Measurements from ENCODE around the gene NFKB1.
A peak's percentile ranks its signal among the peaks of the same experiment; 100 is the strongest.
"Not testable (repeated sequence)": the region's sequence is repeated elsewhere in the genome, so short reads cannot be mapped to it uniquely, and the experiment has no call there.

The NFKB1 gene, protein sequence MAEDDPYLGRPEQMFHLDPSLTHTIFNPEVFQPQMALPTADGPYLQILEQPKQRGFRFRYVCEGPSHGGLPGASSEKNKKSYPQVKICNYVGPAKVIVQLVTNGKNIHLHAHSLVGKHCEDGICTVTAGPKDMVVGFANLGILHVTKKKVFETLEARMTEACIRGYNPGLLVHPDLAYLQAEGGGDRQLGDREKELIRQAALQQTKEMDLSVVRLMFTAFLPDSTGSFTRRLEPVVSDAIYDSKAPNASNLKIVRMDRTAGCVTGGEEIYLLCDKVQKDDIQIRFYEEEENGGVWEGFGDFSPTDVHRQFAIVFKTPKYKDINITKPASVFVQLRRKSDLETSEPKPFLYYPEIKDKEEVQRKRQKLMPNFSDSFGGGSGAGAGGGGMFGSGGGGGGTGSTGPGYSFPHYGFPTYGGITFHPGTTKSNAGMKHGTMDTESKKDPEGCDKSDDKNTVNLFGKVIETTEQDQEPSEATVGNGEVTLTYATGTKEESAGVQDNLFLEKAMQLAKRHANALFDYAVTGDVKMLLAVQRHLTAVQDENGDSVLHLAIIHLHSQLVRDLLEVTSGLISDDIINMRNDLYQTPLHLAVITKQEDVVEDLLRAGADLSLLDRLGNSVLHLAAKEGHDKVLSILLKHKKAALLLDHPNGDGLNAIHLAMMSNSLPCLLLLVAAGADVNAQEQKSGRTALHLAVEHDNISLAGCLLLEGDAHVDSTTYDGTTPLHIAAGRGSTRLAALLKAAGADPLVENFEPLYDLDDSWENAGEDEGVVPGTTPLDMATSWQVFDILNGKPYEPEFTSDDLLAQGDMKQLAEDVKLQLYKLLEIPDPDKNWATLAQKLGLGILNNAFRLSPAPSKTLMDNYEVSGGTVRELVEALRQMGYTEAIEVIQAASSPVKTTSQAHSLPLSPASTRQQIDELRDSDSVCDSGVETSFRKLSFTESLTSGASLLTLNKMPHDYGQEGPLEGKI
- 260 to 738 reads per million in 2 donors for total RNA-seq

DNA sequence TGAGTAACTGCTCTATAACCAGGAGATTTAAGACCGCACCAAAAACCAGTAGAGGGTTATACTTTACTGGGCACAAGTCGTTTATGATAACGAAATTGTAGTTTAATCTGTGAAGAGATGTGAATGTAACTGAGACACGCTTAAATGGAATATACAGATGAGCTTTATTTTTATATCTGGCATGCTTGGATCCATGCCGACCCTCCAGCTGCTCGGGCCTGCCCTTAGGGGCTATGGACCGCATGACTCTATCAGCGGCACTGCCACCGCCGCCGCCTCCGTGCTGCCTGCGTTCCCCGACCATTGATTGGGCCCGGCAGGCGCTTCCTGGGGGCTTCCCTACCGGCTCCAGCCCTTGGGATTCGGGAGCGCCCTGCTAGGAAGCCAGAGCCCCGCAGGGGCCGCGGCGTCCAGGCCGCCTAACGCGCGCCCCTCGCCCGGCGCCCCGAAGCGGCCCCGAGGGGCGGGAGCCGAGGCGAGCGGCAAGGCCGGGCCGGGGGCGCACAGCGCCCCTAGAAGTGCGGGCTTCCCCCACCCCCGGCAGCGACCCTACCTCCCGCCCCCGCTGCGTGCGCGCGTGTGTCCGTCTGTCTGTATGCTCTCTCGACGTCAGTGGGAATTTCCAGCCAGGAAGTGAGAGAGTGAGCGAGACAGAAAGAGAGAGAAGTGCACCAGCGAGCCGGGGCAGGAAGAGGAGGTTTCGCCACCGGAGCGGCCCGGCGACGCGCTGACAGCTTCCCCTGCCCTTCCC is at the start of gene NFKB1:
TSS of gene NFKB1 (plus strand) at position 664 of the 751 bp plus-strand sequence. CDS start 24,160 bp downstream, outside the sequence.
- DNase-seq, result peak; percentile 62 to 90 (median 77)

DNA sequence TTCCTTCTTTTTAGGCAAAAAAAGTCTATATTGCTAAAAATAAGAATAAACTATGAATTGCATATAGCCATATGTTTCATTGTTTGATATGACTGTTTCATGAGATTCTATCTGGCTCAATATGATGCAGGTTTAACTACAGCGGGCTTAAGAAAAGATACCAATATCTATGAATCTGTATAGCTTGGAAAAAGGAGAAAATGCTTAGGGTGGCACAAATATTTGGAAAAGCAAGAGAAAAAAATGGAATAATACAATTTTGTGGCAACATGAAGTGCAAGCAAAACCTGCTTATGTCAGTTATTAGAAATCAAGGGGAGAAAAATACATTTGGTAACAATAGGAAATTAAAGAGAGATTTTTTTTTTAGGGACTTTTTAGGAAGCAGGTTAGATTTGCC is 48.3 kb upstream of the NFKB1 start:
- no peak for DNase-seq

DNA sequence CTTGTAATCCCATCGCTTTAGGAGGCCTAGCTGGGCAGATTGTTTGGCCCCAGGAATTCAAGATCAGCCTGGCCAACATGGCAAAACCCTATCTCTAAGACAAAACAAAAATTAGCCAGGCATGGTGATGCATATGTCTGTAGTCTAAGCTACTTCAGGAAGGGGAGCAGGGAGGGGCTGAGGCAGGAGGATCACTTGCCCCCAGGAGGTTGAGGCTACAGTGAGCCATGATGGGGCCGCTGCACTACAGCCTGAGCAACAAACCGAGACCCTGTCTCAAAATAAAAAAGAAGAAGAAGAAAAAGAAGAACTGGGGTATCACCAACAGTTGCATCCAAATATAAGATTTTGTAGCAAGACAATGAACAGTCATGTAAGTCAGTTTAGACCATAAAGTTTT is 47.3 kb upstream of the NFKB1 start:
- no peak for DNase-seq

DNA sequence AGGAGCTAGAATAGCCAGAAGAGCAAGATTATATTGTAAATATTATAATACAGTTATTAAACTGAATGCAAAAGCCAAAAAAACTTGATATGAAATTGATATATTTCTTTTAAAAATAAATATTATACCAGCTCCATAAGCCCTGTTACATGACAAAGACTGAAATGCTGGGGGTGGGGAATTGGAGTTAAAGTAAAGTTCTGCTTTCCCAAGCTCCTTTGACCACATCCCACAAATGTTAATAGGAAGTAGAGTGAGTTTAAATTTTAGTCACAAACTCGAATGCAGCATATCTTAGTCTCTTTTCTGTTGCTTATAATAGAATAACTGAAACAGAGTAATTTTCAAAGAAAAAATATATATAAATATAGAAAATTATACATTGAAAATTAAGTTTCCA is 46.9 kb upstream of the NFKB1 start:
- DNase-seq, result no peak

DNA sequence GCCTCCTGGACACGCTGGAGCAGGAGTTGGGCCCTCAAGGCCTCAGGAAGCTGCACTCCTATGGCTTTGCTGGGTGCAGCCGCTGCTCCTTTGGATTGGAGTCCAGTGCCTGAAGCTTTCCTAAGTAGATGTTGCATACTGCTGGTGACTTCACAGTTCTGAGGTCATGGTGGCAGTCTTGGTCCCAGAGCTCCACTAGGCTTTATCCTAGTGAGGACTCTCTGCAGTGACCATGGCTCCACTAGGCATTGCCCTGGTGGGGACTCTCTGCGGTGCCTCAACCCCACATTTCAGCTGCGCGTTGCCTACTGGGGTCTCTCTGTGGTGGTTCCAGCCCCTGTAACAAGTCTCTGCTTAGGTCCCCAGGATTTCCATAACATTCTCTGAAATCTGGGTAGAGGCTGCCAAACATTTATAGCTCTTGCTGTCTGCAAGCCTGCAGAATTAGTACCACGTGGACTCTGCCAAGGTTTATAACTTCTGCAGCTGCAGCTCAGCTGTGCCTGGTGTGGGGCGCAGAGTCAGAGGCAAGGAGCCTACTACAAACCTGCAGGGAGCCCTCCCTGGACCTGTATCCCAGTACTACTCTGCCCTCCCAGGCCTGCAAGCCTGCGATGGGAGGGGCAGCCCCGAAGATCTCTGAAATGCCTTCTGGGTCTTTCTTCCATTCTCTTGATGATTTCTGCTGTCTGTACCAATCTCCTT is 46.0 kb upstream of the NFKB1 start:
- DNase-seq, result no peak

DNA sequence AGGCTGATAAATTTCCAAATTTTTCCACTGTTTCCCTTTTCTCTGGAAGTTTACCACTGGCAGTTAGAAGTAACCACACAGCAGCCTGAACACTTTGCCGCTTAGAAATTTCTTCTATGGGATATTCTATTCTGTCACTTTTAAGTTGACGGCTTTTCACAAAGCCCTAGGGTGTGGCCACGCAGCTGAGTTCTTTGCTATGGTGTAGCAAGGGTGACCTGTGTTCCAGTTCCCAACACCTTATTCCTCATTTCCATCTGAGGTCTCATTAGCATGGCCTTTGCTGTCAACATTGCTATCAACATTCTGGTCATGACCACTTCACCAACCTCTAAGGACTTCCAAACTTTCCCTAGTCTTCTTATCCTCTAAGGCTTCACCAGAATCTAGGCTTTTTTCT is 45.4 kb upstream of the NFKB1 start:
- no peak for DNase-seq

DNA sequence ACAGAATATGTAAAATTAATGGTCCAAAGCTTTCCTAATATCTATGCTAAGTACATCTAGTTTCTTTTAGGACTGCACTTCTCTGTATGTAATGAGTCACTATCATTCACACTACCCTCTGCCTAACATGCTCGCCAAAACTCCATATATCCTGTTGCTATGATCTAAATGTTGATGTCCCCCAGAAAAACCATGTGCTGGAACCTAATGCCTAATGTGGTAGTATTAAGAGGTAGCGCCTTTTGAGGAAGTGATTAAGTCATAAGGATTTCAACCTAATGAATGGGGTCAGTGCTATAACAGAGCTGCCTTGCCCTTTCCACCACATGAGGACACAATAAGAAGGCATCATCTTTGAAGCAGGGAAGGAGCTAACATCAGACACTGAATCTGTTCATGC is 34.9 kb upstream of the NFKB1 start:
- peak in 1 of 5 experiments; percentile 28 for DNase-seq

DNA sequence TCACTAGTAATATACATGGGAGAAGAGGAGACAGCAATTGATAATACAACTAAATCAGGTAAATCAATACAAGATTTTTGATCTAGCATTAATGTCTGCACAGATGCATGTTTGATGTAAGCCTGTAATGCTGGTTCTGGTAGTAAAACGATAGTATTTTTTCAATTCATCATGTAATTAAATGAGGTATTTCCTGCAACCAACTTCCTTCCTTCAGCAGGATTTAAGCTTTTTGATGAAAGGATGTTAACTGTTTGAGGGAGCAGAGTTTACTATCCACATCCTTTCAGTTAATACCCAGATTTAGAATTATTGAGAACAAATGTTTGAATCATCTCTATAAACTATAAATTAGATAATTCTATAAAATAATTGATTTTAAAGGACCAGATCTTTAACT is 31.4 kb upstream of the NFKB1 start:
- no peak for DNase-seq

DNA sequence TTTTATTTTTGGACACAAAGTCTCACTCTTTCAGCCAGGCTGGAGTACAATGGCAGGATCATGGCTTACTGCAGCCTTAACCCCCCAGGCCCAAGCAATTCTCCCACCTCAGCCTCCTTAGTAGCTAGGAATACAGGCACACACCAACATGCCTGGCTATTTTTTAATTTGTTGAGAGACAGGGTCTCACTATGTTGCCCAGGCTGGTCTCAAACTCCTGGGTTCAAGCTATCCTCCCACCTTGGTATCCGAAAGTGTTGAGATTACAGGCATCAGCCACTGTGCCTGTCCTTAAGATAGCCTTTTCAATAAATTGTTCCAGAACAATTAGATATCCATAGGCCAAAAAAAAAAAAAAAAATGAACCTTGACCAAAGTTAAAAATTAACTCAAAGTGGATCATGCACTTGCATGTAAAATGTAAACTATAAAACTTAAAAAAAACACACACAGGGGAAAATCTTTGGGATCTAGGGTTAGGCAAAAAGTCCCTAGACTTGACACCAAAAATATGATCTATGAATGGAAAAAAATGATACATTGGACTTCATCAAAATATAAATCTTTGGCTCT is 28.6 kb upstream of the NFKB1 start:
- no peak for DNase-seq

DNA sequence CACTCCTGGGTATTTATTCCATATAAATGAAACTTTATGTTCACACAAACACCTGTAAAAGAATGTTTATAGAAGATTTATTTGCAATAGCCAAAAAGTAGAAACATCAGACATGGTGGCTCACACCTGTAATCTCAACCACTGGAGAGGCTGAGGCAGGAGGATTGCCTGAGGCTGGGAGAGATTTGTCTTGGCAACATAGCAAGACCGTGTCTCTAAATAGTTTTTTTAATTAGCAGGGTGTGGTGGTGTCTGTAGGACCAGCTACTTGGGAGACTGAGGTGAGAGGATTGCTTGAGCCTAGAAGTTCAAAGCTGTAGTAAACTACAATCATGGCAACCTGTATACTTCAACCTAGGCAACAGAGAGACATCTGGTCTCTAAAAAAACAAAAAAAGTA is 27.7 kb upstream of the NFKB1 start:
- no peak for DNase-seq

DNA sequence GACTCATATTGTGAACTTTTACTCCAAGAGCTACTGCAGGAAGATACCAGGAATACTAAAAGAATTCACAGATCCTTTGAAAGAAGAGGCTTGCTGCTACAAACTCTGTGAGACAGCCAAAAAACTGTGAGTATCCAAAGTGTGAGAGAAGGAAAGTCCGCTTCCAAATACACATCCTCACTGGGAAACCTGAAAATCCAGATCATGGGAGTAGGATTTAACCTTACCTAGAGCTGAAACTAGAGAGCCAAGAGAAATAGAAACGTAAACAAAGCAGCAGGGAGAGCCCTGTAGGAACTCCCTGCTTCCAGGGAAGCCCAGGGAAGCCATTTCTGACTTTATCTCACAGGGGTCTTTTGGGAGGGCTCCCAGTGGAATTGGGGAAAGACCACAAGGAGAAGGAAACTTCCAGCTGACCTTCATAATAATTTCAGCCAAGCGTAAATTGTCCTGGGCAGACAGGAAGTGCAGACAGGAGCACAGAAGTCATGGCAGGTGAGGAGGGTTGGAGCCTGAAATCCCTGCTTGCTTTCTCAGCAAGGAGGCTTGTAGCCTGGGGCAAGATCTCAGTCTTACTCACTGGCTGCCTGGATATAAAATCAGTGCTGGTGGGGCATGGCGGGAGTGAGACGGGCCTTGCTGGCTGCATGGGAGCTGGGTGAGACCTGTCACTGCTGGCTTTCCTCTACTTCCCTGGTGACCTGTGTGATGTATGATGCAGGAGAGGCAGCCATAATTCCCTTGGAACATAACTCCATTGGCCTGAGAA is 26.2 kb upstream of the NFKB1 start:
- no peak for DNase-seq

DNA sequence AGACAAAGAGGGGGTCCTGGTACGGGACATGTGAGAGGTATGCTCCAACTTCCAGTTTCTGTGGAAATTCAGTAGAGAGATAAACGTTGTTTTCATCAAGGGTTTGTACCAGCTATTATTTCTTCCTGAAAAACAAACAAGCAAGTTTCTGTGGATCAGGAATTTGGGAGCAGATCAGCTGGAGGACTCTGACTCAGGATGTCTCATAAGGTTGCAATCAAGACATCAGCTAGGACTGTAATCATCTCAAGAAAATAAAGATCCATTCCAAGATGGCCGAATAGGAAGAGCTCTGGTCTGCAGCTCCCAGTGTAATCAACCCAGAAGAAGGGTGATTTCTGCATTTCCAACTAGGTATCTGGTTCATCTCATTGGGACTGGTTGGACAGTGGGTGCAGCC is 23.5 kb upstream of the NFKB1 start:
- DNase-seq, result no peak

DNA sequence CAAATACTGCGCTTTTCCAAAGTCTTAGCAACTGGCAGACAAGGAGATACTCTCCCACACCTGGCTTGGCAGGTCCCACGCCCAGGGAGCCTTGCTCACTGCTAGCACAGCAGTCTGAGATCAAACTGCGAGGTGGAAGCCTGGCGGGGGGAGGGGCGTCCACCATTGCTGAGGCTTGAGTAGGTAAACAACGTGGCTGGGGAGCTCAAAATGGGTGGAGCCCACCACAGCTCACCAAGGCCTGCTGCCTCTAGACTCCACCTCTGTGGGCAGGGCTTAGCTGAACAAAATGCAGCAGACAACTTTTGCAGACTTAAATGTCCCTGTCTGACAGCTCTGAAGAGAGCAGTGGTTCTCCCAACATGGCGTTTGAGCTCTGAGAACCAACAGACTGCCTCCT is 23.0 kb upstream of the NFKB1 start:
- no peak for DNase-seq

DNA sequence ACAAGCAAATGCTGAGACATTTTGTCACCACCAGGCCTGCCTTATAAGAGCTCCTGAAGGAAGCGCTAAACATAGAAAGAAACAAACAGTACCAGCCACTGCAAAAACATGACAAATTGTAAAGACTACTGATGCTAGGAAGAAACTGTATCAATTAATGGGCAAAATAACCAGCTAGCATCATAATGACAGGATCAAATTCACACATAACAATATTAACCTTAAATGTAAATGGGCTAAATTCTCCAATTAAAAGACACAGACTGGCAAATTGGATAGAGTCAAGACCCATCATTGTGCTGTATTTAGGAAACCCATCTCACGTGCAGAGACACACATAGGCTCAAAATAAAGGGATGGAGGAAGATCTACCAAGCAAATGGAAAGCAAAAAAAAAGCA is 21.3 kb upstream of the NFKB1 start:
- not testable (repeated sequence) for DNase-seq

DNA sequence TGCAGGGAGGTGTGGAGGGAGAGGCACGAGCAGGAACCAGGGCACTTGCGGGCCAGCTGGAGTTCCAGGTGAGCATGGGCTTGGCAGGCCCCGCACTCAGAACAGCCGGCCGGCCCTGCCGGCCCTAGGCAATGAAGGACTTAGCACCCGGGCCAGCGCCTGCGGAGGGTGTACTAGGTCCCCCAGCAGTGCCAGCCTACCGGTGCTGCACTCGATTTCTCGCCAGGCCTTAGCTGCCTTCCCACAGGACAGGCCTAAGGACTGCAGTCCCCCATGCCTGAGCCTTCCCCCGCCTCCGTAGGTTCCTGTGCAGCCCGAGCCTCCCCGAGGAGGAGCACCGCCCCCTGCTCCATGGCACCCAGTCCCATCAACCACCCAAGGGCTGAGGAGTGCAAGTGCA is 18.0 kb upstream of the NFKB1 start:
- no peak for DNase-seq

DNA sequence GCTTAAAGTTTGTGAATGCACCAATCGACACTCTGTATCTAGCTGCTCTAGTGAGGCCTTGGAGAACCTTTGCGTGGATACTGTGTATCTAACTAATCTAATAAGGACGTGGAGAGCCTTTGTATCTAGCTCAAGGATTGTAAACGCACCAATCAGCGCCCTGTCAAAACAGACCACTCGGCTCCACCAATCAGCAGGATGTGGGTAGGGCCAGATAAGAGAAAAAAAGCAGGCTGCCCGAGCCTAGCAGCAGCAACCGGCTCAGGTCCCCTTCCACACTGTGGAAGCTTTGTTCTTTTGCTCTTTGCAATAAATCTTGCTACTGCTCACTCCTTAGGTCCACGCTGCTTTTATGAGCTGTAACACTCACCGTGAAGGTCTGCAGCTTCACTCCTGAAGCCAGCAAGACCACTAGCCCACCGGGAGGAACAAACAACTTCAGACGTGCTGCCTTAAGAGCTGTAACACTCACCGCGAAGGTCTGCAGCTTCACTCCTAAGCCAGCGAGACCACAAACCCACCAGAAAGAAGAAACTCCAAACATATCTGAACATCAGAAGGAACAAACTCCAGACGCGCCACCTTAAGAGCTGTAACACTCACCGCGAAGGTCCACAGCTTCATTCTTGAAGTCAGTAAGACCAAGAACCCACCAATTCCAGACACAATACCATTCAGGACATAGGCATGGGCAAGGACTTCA is 17.0 kb upstream of the NFKB1 start:
- not testable (repeated sequence) for DNase-seq

DNA sequence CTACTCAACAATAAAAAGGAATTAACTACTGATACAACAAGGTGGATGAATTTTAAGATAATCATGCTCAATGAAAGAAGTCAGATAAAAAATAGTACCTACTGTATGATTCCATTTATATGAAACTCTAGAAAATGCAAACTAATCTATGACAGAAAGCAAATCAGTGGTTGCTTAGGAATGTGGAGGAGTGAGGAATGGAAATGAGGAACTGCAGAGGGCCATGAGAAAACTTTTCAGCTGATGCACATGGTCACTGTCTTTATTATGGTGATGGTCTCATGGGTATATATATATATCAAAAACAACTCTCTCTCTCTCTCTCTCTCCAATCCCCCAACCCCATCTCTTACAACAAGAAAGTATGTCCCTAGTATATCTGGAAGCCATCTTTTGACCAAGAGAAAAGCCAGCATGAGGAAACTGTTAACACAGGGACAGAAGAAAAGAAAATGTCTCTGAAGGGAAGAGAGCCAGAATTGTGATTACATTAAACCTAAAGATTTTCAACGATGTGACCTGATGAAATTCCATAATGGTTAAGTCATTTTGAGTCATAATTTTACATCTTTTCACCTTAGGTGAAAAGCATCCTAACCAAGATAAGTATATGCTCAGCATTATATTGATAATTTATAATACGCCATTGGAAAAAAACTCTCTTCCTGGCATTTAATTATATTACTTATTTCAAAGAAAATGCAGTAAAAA is 8.5 kb upstream of the NFKB1 start:
- DNase-seq, result no peak

DNA sequence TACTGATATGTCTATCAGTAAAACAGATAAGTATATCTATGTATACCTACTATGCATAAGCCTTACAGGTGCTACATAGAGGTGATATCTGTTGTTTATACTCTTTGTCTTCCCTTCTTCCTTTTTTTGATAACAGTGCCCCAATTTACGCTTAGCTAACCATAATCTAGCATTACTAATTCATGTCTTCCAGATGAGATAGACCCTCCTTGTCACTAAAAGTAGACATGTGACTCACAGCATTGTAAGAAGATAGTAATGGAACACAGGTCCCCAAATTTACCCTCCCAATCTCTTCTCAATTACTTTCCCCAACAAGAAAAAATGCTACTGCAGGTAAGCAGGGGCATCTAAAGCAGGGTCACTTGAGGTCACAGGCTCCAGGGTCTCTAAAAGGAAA is 7.9 kb upstream of the NFKB1 start:
- no peak for DNase-seq

DNA sequence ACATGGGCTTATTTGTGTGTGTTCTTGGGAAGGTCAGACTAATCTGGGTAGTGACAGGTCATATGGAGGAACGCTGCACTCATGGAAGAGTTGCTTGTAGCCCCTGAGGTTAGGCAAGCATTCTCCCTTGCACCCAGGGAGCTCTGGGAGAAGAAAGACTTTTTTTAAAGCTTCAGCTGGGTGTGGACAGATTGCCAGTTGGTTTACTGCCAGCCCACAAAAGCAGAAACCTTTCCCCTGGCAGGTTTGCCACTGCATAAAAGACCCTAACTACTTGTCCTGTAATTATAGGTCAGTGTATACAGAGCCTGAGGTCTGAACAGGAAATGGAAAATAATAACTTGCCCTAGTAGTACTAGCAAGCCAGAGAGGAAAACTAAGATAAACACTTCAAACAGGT is 7.4 kb upstream of the NFKB1 start:
- no peak for DNase-seq

DNA sequence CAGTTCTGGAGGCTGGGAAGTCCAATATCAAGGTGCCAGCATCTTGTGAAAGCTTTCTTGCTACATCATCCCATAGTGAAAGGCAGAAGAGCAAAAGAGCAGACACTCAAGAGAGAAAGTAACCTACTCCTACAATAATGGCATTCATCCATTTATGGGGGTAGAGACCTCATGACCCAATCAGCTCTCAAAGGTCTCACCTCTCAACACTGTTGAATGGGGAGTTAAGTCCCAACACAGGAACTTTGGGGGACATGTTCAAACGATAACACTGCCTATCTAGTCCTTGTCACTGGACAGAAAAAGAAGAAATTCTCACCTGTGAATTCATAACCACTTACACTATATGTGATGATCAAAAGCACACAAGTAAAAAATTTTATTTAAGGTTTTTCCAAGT is 6.6 kb upstream of the NFKB1 start:
- DNase-seq, result no peak

All from T-helper 2 cell (primary cell).